HG03575 (cell line): ENCODE results near the gene PKP3.
"Not testable (repeated sequence)": the region's sequence is repeated elsewhere in the genome, so short reads cannot be mapped to it uniquely, and the experiment has no call there.

Experiments used
- ATAC-seq: cut with Tn5 transposase; IDR thresholded peaks from one replicate; pipeline ENCODE4 v1.9.1; 2021; ENCODE audit not compliant: unreplicated experiment, insufficient number of reproducible peaks, low FRiP score; ENCODE audit errors: extremely low read depth

Gene PKP3

DNA sequence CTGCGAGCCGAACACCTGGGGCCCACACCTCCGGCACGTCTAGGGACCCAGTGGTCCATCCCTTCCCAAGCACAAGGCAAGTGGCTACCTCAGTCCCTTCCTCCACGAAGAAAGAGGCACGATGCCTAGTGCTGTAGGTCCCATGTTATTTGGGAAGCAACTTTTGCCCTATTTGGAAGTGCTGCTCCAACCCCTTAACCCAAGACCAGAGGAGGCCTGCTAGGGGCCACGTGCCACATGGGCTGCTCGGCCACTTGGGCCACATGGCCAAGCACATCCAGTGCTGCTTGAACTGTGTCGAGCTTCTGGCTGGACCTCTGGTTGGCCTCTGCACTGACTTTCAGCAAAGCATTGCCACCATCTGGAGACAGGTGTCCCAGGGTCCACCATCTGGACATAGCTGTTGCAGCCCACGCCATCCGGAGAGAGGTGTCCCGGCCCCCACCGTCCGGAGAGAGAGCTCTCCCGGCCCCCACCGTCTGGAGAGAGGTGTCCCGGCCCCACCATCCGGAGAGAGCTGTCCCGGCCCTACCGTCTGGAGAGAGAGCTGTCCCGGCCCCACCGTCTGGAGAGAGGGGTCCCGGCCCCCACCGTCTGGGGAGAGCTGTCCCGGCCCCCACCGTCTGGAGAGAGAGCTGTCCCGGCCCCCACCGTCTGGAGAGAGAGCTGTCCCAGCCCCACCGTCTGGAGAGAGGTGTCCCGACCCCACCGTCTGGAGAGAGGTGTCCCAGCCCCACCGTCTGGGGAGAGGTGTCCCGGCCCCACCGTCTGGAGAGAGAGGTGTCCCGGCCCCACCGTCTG is 31.2 kb upstream of the PKP3 start:
- ATAC-seq = no peak

DNA sequence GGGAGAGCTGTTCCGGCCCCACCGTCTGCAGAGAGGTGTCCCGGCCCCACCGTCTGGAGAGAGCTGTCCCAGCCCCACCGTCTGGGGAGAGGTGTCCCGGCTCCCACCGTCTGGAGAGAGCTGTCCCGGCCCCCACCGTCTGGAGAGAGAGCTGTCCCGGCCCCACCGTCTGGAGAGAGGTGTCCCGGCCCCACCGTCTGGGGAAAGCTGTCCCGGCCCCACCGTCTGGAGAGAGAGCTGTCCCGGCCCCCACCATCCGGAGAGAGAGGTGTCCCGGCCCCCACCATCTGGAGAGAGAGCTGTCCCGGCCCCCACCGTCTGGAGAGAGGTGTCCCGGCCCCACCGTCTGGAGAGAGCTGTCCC is 30.6 kb upstream of the PKP3 start:
- not testable (repeated sequence) for ATAC-seq

DNA sequence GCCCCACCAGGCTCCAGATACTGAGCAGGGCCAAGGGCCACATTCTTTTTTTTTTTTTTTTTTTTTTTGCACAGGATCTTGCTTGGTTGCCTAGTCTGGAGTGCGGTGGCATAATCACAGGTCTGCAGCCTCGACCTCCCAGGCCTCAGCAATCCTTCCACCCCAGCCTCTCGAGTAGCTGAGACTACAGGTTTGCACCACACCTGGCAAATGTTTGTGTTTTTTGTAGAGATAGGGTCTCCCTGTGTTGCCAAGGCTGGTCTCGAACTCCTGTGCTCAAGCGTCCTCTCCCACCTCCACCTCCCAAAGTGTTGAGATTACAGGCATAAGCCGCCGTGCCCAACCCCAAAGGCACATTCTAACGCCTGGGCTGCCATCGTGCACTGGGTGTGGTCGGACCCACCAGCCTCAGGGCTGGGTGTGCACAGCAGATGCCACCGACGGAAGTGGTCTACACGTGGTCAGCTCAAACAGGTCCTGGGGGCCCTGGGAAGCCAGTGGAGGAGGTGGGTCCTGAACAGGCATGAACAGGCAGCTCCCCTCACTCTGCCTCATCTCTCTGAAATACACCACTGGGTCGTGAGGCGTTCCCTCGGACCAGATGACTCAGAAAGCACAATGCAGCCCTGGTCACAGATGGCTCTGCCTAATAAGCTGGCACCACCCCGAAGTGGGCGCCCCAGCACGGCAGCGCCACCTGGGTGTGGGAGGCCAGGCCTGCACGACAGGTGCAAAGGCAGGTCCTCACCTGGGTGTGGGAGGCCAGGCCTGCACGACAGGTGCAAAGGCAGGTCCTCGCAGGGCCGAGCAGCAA is 29.9 kb upstream of the PKP3 start:
- no peak for ATAC-seq

DNA sequence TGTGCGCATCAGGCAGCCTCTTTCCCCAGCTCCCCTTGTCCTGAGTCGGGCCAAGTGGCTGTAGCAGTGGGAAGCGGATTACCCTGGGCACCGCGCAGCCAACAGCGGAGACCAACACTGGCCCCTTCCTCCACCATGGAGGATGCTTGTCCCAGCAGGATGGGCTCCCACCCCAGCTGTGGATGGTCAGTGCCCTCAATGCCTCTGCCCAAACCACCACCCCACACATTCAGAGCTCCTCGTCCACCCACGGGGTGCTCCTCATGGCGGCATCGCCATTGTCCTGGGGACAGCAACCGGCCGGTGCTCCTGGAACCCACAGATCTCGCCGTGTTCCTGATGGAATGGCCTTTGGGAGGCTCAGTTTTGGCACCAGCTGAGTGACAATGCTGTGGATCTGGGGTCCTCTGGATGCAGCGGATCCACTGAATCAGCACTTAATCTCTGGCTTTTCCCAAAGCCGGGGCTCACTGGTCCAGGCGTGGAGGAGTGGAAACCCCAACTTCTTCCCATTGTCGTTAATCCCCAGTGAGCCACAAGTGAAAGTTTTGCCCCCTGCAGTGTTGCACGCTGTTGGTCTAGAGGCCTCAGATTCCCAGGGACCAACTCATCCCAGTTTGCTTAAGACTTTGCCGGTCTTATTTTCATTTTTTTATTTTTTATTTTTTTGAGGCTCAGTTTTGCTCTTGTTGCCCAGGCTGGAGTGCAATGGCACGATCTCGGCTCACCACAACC is 28.9 kb upstream of the PKP3 start:
- no peak for ATAC-seq

DNA sequence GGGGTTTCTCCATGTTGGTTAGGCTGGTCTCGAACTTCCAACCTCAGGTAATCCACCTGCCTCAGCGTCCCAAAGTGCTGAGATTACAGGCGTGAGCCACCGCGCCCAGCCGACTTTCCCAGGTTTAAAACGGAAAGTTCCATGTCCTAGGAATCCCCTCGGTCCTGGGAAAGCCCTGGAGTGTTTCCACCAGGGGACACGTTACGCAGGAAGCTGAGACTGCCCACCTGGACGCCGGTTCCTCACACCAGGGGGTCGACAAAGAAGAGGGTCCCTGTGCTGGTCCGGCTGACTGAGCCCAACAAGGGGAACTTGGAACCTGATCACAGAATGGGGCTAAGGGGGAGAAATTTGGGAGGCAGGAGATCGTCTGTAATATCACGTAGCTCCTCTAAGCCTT is 28.2 kb upstream of the PKP3 start:
- no peak for ATAC-seq

DNA sequence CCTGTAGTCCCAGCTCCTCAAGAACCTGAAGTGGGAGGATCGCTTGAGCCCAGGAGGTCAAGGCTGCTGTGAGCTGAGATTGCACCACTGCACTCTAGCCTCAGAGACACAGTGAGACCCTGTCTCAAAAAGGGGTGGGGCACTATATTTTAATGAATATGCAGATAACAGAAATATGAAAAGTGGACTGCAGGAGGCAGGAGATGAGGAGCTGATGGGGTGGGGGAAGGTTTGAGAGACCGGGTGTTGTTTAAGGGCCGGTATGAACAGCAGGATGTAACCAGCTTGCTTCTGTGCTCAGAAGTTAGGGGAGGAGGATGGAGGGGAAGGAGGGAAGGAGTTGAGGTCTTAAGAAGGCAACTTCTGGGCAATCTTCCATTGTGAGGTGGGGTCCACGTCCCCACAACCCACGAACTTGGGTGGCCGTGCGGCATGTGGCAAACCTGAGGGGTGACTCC is 26.0 kb upstream of the PKP3 start:
- ATAC-seq = no peak

DNA sequence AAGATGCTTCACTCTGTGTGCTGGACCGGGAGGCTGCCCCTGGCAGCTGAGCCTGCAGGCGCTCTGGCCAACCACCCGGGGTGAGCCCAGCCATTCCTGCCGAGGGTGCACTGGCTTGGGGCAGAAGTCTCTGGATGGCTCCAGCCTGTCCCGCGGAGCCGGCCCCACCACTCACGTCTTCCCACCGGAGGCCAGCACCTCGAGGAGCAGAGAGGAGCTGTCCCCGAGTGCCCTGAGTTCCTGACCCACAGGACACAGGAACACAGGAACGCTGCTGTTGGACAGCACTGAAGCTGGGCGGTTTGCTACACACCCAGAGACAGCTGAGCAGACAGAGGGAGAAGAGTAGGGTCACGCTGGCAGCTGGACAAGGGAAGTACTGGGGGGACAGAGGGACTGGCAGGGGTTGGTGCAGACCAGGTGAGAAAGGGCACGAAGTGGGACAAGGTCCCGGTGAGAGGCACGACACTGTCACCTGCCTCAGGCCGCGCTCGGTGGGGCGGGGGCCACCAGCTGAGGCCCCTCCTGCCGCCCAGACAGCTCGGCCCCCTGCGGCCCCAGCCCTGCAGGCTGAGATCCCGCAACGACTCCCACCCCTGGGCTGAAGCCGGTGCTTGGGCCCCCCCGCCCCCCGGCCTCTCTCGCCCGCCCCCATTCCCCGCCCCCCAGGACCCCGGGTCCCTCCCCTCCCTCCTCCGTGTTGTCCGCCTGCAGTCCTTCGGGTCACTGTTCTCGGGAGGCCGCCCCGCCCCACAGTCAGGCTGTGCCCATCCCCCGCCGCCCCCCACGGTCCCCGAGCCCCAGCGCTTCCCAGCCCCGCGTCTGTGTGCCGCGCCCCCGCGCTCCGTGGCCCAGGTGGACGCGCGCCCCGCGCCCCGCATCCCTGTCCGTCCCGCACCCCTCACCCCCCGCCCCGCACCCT is 25.3 kb upstream of the PKP3 start:
- no peak for ATAC-seq

DNA sequence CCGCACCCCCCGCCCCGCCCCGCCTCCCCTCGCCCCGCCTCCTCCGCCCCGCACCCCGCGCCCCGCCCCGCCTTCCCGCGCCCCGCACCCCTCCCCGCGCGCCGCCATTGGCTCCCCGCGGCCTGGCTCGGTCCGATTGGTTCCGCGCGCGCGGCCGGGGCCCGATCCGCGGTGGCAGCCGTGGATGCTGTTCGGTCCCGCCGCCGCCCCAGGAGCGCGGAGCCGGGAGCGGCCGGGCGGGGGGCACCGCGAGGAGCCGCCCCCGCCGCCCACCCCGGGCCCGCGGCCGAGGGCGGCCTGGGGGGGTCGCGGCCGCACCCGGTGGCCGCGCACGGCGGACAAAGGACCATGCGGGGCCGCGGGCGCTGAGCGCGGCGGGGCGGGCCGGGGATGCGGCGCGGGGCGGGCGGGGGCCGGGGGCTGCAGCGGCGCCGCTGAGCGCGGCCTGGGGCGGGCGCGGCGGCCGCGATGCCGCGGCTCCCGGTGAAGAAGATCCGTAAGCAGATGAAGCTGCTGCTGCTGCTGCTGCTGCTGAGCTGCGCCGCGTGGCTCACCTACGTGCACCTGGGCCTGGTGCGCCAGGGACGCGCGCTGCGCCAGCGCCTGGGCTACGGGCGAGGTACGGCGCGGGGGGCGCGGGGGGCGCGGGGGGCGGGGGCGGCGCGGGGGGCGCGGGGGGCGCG is 24.5 kb upstream of the PKP3 start, which contains the start of gene B4GALNT4:
Gene B4GALNT4 (plus strand): TSS at position 164 of the 683 bp plus-strand sequence. CDS start 305 bp downstream, at position 469.
- no peak for ATAC-seq

DNA sequence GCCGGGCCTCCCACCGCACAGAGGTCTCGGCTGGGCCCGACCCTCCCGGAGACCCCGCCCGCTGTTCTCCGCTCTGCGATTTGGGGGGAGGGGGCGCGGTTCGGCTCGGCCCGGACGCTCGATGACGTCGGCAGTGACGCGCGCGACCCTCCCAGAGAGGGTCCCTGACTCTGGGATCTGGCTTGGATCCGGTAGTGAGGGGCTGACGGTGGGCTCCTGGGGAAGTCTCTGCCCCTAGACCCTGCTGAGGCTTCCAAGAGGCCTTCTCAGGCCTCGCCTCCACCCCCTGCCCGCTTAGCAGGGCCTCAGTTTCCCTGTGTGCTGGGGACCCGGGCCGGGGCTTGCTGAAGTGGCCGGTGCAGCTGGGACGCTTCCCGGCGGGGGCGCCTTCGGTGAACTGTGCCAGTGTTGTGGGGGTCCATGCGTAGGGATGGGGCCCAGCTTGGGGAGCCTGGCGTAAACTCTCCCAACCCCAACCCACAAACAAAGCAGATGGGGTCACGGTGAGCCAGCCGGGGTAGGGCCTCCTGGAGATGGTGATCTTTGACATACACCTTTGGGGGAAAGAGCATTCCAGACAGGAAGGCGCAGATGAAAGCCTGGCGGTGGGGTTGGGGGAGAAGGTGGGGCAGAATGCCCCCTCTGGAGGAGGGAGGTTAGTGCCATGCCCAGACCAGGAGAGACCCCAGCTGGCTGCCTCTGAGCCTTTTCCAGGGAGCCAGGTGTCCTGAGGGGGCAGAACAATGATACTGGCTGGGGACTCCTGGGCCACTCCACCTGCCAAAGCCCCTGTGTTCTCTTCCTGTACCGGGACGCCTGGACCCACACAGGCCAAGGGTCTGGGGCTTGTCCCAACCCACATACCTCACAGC is 23.7 kb upstream of the PKP3 start:
- ATAC-seq = no peak

DNA sequence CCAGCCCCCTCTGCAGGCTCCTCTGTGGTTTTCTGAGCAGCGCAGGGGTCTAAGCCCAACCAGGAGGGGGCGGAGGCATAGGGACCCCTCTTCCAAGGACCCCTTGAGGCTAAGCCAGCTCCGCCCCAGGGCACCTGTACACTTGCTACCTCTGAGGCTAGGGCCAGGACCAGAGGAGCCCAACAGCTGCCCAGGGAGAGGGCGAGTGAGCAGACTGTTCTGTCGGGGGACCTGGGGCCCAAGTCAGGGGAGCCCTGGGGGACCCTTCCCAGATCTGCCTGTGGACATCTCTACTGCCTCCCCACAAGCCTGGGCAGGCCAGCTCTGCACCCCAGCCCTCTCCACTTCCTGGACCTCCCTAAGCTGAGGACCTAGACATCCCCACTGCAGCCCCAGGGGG is 23.0 kb upstream of the PKP3 start:
- no peak for ATAC-seq

DNA sequence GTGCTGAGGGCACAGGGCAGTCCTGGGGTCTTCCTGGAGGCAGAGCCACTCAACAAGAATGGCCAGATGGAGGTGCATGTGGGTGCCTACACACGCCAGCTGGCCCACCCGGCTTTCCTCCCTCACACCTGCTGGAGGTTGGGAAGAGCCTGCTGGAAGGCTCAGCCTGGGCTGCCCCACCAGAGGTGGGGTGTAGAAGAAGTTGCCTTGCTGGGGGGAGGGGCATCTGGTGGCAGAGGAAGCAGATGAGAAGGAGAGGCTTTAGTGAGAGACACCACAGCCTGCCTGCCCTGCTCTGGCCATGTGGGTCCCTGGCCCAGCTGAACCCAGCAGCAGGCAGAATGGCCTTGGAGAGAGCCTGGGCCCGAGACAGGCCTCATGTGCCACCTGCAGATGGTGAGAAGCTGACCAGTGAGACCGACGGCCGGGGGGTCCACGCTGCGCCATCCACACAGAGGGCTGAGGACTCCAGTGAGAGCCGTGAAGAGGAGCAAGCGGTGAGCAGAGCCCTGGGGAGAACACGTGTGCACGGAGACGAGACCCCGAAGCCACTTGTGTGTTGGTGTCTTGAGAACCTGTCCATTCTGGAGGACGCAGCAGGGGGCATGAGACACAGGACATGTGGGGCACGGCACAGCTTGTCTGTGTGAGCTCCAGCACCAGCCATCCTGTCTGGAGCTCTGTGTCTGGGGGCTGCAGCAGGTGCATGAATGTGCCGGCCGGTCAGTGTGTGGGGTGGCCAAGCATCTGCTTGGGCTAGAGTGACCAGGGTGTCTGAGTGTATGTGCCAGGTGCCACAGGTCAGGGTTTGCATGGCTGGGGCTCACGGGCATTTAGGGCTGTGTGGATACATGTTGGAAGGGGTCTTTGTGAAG is 22.1 kb upstream of the PKP3 start:
- ATAC-seq = no peak

DNA sequence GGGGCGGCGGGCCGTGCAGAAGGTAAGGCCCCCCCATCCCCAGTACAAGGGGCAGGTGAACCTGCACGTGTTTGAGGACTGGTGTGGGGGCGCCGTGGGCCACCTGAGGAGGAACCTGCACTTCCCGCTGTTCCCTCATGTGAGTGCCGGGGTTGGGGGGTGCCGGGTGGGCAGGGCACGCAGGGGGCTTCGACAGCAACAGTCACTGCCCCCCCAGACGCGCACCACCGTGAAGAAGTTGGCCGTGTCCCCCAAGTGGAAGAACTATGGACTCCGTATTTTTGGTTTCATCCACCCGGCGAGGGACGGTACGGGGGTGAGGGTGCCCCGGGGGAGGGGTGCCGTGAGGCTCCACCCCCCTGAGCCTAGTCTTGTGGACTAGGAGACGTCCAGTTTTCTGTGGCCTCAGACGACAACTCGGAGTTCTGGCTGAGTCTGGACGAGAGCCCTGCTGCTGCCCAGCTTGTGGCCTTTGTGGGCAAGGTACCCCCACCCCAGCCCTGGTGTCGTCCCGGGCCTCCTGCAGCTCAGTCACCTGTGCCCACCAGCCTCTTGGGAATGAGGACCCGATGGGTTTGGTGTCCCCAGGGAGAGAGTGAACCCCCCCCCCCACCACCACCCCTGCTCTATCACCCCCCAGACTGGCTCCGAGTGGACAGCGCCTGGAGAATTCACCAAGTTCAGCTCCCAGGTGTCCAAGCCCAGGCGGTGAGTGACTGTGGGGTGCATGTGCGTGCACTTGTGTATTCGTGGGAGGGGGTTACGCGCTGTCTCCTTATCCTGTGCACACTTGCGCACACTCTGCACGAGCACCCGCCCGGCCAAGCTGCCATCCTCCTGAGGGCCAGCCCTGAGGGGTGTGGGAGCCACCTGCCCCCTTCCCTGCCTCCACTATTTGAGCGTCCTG is 20.9 kb upstream of the PKP3 start:
- ATAC-seq = no peak

DNA sequence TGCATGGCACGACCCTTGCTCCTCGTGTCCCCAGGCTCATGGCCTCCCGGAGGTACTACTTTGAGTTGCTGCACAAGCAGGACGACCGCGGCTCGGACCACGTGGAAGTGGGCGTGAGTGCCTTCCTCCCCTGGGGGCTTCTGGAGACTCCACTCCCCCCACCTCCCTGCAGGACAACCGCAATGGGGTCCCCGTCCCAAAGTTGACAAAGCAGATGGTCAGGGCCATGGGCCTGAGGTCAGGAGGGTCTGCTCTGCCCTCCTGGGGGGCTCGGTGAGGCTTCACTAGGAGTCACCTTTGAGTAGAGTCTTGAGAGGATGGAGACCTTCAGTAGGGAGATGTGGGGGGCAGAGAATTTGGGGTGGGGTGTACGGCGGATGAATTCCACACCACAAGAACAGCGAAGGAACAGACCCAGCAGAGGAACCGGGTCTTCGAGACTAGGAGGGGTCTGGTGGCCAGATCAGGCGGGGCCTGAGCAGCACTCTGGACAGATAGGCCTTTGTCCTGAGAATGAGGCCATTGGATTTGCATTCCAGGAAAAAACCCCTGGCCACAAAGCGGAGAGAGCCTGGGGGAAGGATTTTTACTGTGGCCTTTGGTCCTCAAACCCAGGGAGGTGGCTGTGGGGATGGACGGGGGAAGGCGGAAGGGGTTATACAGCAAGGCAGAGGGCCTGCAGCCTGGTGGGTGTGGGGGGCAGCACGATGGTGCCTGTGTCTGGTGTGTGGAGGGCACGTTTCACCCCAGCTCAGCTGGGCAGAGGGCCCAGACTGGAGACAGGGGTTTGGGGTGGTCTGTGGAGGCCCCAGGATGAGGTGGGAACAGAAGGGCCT is 20.1 kb upstream of the PKP3 start:
- ATAC-seq = no peak
